ENCODE results near the gene LIPI.
"Not testable (repeated sequence)": the region's sequence is repeated elsewhere in the genome, so short reads cannot be mapped to it uniquely, and the experiment has no call there.

Gene LIPI

GRCh38 chr21:14210738-14211137, at the start of gene LIPI:
TSS of gene LIPI (minus strand) at chr21:14210955. CDS start at chr21:14210845, 110 bp downstream.
- no peak for DNase-seq (ENCODE audit: low read depth in 2 of 2, low spot score in 1 of 2)

GRCh38 chr21:14260174-14260764, 49.5 kb upstream of the LIPI start:
- DNase-seq (ENCODE audit: low read depth in 2 of 2, low spot score in 1 of 2) = no peak

- DNase-seq (ENCODE audit: low read depth in 2 of 2, low spot score in 1 of 2) = no peak
Observed at GRCh38 chr21:14259747-14260146, 49.0 kb upstream of the LIPI start.

- no peak for DNase-seq (ENCODE audit: low read depth in 2 of 2, low spot score in 1 of 2)
Observed at GRCh38 chr21:14251336-14251735, 40.6 kb upstream of the LIPI start.

- no peak for DNase-seq (ENCODE audit: low read depth in 2 of 2, low spot score in 1 of 2)
Observed at GRCh38 chr21:14245711-14246110, 35.0 kb upstream of the LIPI start.

GRCh38 chr21:14244911-14245310, 34.2 kb upstream of the LIPI start:
- no peak for DNase-seq (ENCODE audit: low read depth in 2 of 2, low spot score in 1 of 2)

GRCh38 chr21:14243874-14244273, 33.1 kb upstream of the LIPI start:
- no peak for DNase-seq (ENCODE audit: low read depth in 2 of 2, low spot score in 1 of 2)

- no peak for DNase-seq (ENCODE audit: low read depth in 2 of 2, low spot score in 1 of 2)
Observed at GRCh38 chr21:14243461-14243860, 32.7 kb upstream of the LIPI start.

GRCh38 chr21:14241297-14241696, 30.5 kb upstream of the LIPI start:
- no peak for DNase-seq (ENCODE audit: low read depth in 2 of 2, low spot score in 1 of 2)

GRCh38 chr21:14239281-14239680, 28.5 kb upstream of the LIPI start:
- no peak for DNase-seq (ENCODE audit: low read depth in 2 of 2, low spot score in 1 of 2)

- DNase-seq (ENCODE audit: low read depth in 2 of 2, low spot score in 1 of 2) = no peak
Observed at GRCh38 chr21:14236180-14236579, 25.4 kb upstream of the LIPI start.

GRCh38 chr21:14235101-14235500, 24.3 kb upstream of the LIPI start:
- DNase-seq (ENCODE audit: low read depth in 2 of 2, low spot score in 1 of 2) = no peak

GRCh38 chr21:14229399-14229798, 18.6 kb upstream of the LIPI start:
- no peak for DNase-seq (ENCODE audit: low read depth in 2 of 2, low spot score in 1 of 2)

- DNase-seq (ENCODE audit: low read depth in 2 of 2, low spot score in 1 of 2) = no peak
Observed at GRCh38 chr21:14223365-14223764, 12.6 kb upstream of the LIPI start.

- DNase-seq (ENCODE audit: low read depth in 2 of 2, low spot score in 1 of 2) = peak; percentile 45 to 52
Observed at GRCh38 chr21:14215971-14216641, 5.4 kb upstream of the LIPI start, which contains the start of gene RBM11. TSS of gene RBM11 (plus strand) at chr21:14216157. CDS start at chr21:14216187, 30 bp downstream.

GRCh38 chr21:14213164-14213563, 2.4 kb upstream of the LIPI start:
- DNase-seq (ENCODE audit: low read depth in 2 of 2, low spot score in 1 of 2) = no peak

- DNase-seq (ENCODE audit: low read depth in 2 of 2, low spot score in 1 of 2) = no peak
Observed at GRCh38 chr21:14206222-14206621, 4.5 kb downstream of the LIPI start.

GRCh38 chr21:14166463-14167223, 44.1 kb downstream of the LIPI start:
- not testable (repeated sequence) for DNase-seq (ENCODE audit: low read depth in 2 of 2, low spot score in 1 of 2)

GRCh38 chr21:14143999-14144398, 66.8 kb downstream of the LIPI start:
- DNase-seq (ENCODE audit: low read depth in 2 of 2, low spot score in 1 of 2) = no peak

GRCh38 chr21:14124266-14124665, 86.5 kb downstream of the LIPI start:
- DNase-seq (ENCODE audit: low read depth in 2 of 2, low spot score in 1 of 2) = no peak

GRCh38 chr21:14121719-14122118, 89.0 kb downstream of the LIPI start:
- DNase-seq (ENCODE audit: low read depth in 2 of 2, low spot score in 1 of 2) = no peak

- no peak for DNase-seq (ENCODE audit: low read depth in 2 of 2, low spot score in 1 of 2)
Observed at GRCh38 chr21:14120091-14120734, 90.5 kb downstream of the LIPI start.
